Measurements from ENCODE around the gene MSX2.

The MSX2 gene

GRCh38 chr5:174693697-174694385, 30.5 kb upstream of the MSX2 start:
- Mint-ChIP-seq H3K4me1 (peaks cover 5% of the 10 kb centered on the region), H3K9me3 (no peaks in the 10 kb centered on the region), H3K27me3 (ENCODE audit: low read depth) (peaks cover 83% of the 10 kb centered on the region), H3K27ac (no peak overlapping the region), H3K36me3 (ENCODE audit: low read depth) (no peaks in the 10 kb centered on the region), H3K4me3 (no peak overlapping the region)
- no peak for TF ChIP-seq CTCF (IDR thresholded peaks at IDR 0.05; ENCODE audit: unreplicated experiment in 3 of 3)

GRCh38 chr5:174694611-174695010, 29.8 kb upstream of the MSX2 start:
- H3K27ac Mint-ChIP-seq, result no peak overlapping the region
- no peaks in the 10 kb centered on the region for H3K9me3 Mint-ChIP-seq
- peaks cover 5% of the 10 kb centered on the region for H3K4me1 Mint-ChIP-seq
- TF ChIP-seq CTCF (IDR thresholded peaks at IDR 0.05; ENCODE audit: unreplicated experiment in 3 of 3), result no peak
- no peak overlapping the region for H3K4me3 Mint-ChIP-seq
- H3K27me3 Mint-ChIP-seq (ENCODE audit: low read depth), result peaks cover 75% of the 10 kb centered on the region
- H3K36me3 Mint-ChIP-seq (ENCODE audit: low read depth), result no peaks in the 10 kb centered on the region

GRCh38 chr5:174698156-174698555, 26.2 kb upstream of the MSX2 start:
- peaks cover 58% of the 10 kb centered on the region for H3K27me3 Mint-ChIP-seq (ENCODE audit: low read depth)
- peak in 1 of 3 experiments; percentile 17 for TF ChIP-seq CTCF (IDR thresholded peaks at IDR 0.05; ENCODE audit: unreplicated experiment in 3 of 3)
- H3K27ac Mint-ChIP-seq, result no peak overlapping the region
- no peaks in the 10 kb centered on the region for H3K36me3 Mint-ChIP-seq (ENCODE audit: low read depth)
- no peaks in the 10 kb centered on the region for H3K4me1 Mint-ChIP-seq
- H3K4me3 Mint-ChIP-seq, result no peak overlapping the region
- H3K9me3 Mint-ChIP-seq, result no peaks in the 10 kb centered on the region

- no peaks in the 10 kb centered on the region for H3K36me3 Mint-ChIP-seq (ENCODE audit: low read depth)
- no peaks in the 10 kb centered on the region for H3K9me3 Mint-ChIP-seq
- H3K27me3 Mint-ChIP-seq (ENCODE audit: low read depth), result peaks cover 48% of the 10 kb centered on the region
- no peak overlapping the region for H3K27ac Mint-ChIP-seq
- H3K4me1 Mint-ChIP-seq, result no peaks in the 10 kb centered on the region
- H3K4me3 Mint-ChIP-seq, result no peak overlapping the region
- no peak for TF ChIP-seq CTCF (IDR thresholded peaks at IDR 0.05; ENCODE audit: unreplicated experiment in 3 of 3)
Observed at GRCh38 chr5:174699131-174699530, 25.3 kb upstream of the MSX2 start.

GRCh38 chr5:174706997-174707572, 17.3 kb upstream of the MSX2 start:
- Mint-ChIP-seq H3K9me3 (no peaks in the 10 kb centered on the region), H3K4me3 (no peak overlapping the region), H3K4me1 (peaks cover 11% of the 10 kb centered on the region), H3K27me3 (ENCODE audit: low read depth) (peaks cover 27% of the 10 kb centered on the region), H3K27ac (no peak overlapping the region), H3K36me3 (ENCODE audit: low read depth) (no peaks in the 10 kb centered on the region)
- no peak for TF ChIP-seq CTCF (IDR thresholded peaks at IDR 0.05; ENCODE audit: unreplicated experiment in 3 of 3)

GRCh38 chr5:174707671-174708070, 16.7 kb upstream of the MSX2 start:
- no peaks in the 10 kb centered on the region for H3K36me3 Mint-ChIP-seq (ENCODE audit: low read depth)
- no peaks in the 10 kb centered on the region for H3K9me3 Mint-ChIP-seq
- TF ChIP-seq CTCF (IDR thresholded peaks at IDR 0.05; ENCODE audit: unreplicated experiment in 3 of 3), result no peak
- peaks cover 32% of the 10 kb centered on the region for H3K27me3 Mint-ChIP-seq (ENCODE audit: low read depth)
- peak overlapping the region in 1 of 3 experiments; percentile 6 for H3K27ac Mint-ChIP-seq
- peaks cover 11% of the 10 kb centered on the region for H3K4me1 Mint-ChIP-seq
- no peak overlapping the region for H3K4me3 Mint-ChIP-seq

All from nephron (organoid).